CD4-positive, CD25-positive, alpha-beta regulatory T cell (primary cell): ENCODE results near the gene B4GALNT1. TPM values are rescaled to one million over a fixed set of nuclear protein-coding genes. Genes with fewer than 3 reads are reported as not detected.

Source experiments
- ATAC-seq, 2 donors: fragments of 150-1000 bp; cut with Tn5 transposase; one replicate each; pipeline ENCODE4 v1.10.0; 2021; ENCODE audit warnings: low read depth in 2 of 2, moderate number of reproducible peaks in 2 of 2, moderate library complexity in 1 of 2
- DNase-seq, 3 donors: peaks; one replicate each; pipeline versions ENCODE4 v3.0.0 to v3.0.0-alpha.2; 2012 to 2022; ENCODE audit warnings: mixed read lengths in 1 of 3
- H3K27ac ChIP-seq: one replicate; pipeline ENCODE4 v1.7.0; 2013; ENCODE audit warnings: mild to moderate bottlenecking, low read length; ENCODE audit not compliant: insufficient read depth, poor library complexity, severe bottlenecking
- H3K27me3 ChIP-seq: one replicate; pipeline ENCODE4 v1.7.0; 2013; ENCODE audit warnings: low read length; ENCODE audit not compliant: control insufficient read depth, insufficient read depth
- H3K36me3 ChIP-seq: one replicate; pipeline ENCODE4 v1.7.0; 2013; ENCODE audit warnings: mild to moderate bottlenecking, low read length, moderate library complexity; ENCODE audit not compliant: control insufficient read depth, insufficient read depth
- H3K4me1 ChIP-seq: 2 replicates; pipeline ENCODE4 v1.7.0; 2013; ENCODE audit warnings: mild to moderate bottlenecking, low read length; ENCODE audit not compliant: insufficient read depth, control insufficient read depth, poor library complexity, severe bottlenecking
- H3K4me3 ChIP-seq: one replicate; pipeline ENCODE4 v1.7.0; 2013; ENCODE audit warnings: low read depth, mild to moderate bottlenecking, low read length, moderate library complexity
- H3K9me3 ChIP-seq, 2 experiments: 1 replicate in 1 of 2; 2 replicates in 1 of 2; pipeline ENCODE4 v1.7.0; 2013; ENCODE audit warnings: low read length in 2 of 2, mild to moderate bottlenecking in 1 of 2, moderate library complexity in 1 of 2; ENCODE audit not compliant: control insufficient read depth in 2 of 2
- H3K27ac Mint-ChIP-seq, 3 donors: one replicate each; pipeline ENCODE4 v1.8.0; 2020 to 2022; ENCODE audit warnings: mild to moderate bottlenecking in 3 of 3, mixed read lengths in 3 of 3, moderate library complexity in 2 of 3
- H3K27me3 Mint-ChIP-seq: one replicate; pipeline ENCODE4 v1.8.0; 2022; ENCODE audit warnings: mild to moderate bottlenecking, mixed read lengths
- H3K36me3 Mint-ChIP-seq: one replicate; pipeline ENCODE4 v1.8.0; 2020; ENCODE audit warnings: mixed read lengths
- H3K4me1 Mint-ChIP-seq, 4 donors: one replicate each; pipeline ENCODE4 v1.8.0; 2020 to 2022; ENCODE audit warnings: mixed read lengths in 4 of 4, mild to moderate bottlenecking in 1 of 4
- H3K4me3 Mint-ChIP-seq, 4 donors: one replicate each; pipeline ENCODE4 v1.8.0; 2020 to 2022; ENCODE audit warnings: mild to moderate bottlenecking in 4 of 4, mixed read lengths in 4 of 4, moderate library complexity in 3 of 4
- H3K9me3 Mint-ChIP-seq, 7 donors: one replicate each; pipeline ENCODE4 v1.8.0; 2020 to 2022; ENCODE audit warnings: mixed read lengths in 7 of 7, mild to moderate bottlenecking in 3 of 7, moderate library complexity in 2 of 7
- polyA plus RNA-seq, 4 donors: library from polyadenylated mRNA; unstranded; fragments of 300-500 nt; fragmentation: Illumina TruSeq; gene quantifications; one replicate each; pipeline ENCODE4 v1.2.3, GENCODE V29; 2021
- total RNA-seq: library from RNA; stranded (reverse); gene quantifications from one replicate; pipeline ENCODE4 v1.2.3, GENCODE V29; 2022

B4GALNT1 gene
- total and polyA plus RNA-seq, 5 donors from 2014 or later, result not detected

- Mint-ChIP-seq H3K4me3 (peak overlapping the region; percentile 78 to 87 (median 82)), H3K4me1 (peaks cover 0 to 18% (median 2%) of the 10 kb centered on the region in 4 donors), H3K27ac (no peak overlapping the region), H3K27me3 (peaks cover 58% of the 10 kb centered on the region), H3K9me3 (peaks cover 0 to 4% (median 0%) of the 10 kb centered on the region in 7 donors), H3K36me3 (peaks cover 5% of the 10 kb centered on the region)
- H3K9me3 ChIP-seq, result no peaks in the 10 kb centered on the region
- H3K27ac ChIP-seq, result no peak overlapping the region
- H3K4me1 ChIP-seq, result peaks cover 19% of the 10 kb centered on the region
- H3K27me3 ChIP-seq, result peaks cover 3% of the 10 kb centered on the region
- DNase-seq, result no peak
- H3K4me3 ChIP-seq, result no peak overlapping the region
- ATAC-seq, result no peak
- peaks cover 2% of the 10 kb centered on the region for H3K36me3 ChIP-seq
These were observed 20.9 kb downstream of the B4GALNT1 start for GRCh38 chr12:57611827-57612710.

- no peak within 1 kb of the TSS for H3K27ac Mint-ChIP-seq
- no peak within 1 kb of the TSS for H3K27ac ChIP-seq
- H3K9me3 Mint-ChIP-seq, result peaks cover 0 to 4% (median 0%) of the 10 kb centered on the region in 7 donors
- H3K4me1 Mint-ChIP-seq, result peaks cover 0 to 18% (median 2%) of the 10 kb centered on the region in 4 donors
- H3K4me3 Mint-ChIP-seq, result peak within 1 kb of the TSS; percentile 81 to 91 (median 85)
- H3K4me3 ChIP-seq, result no peak within 1 kb of the TSS
- H3K36me3 Mint-ChIP-seq, result peaks cover 5% of the 10 kb centered on the region
- peaks cover 3% of the 10 kb centered on the region for H3K27me3 ChIP-seq
- H3K4me1 ChIP-seq, result peaks cover 19% of the 10 kb centered on the region
- H3K36me3 ChIP-seq, result peaks cover 2% of the 10 kb centered on the region
- peak in 1 of 2 donors; percentile 45 for ATAC-seq
- peaks cover 50% of the 10 kb centered on the region for H3K27me3 Mint-ChIP-seq
- peak in 1 of 3 donors; percentile 37 for DNase-seq
- H3K9me3 ChIP-seq, result no peaks in the 10 kb centered on the region
These were observed 21.7 kb downstream of the B4GALNT1 start, which contains the start of gene ARHGEF25 for GRCh38 chr12:57611108-57611826. TSS of gene ARHGEF25 (plus strand) at chr12:57611435. CDS start at chr12:57611895, 460 bp downstream.

- DNase-seq, result no peak
- peaks cover 0 to 4% (median 0%) of the 10 kb centered on the region in 7 donors for H3K9me3 Mint-ChIP-seq
- H3K27me3 ChIP-seq, result peaks cover 3% of the 10 kb centered on the region
These were observed 22.4 kb downstream of the B4GALNT1 start for GRCh38 chr12:57610554-57611107.

GRCh38 chr12:57609781-57610553 is 23.0 kb downstream of the B4GALNT1 start:
- Mint-ChIP-seq H3K4me1 (peaks cover 0 to 28% (median 4%) of the 10 kb centered on the region in 4 donors), H3K36me3 (peaks cover 5% of the 10 kb centered on the region), H3K27me3 (peaks cover 38% of the 10 kb centered on the region), H3K27ac (no peak overlapping the region), H3K9me3 (peaks cover 0 to 4% (median 0%) of the 10 kb centered on the region in 7 donors), H3K4me3 (peak overlapping the region; percentile 78 to 91 (median 80))
- no peak for ATAC-seq
- no peaks in the 10 kb centered on the region for H3K9me3 ChIP-seq
- DNase-seq, result no peak
- peaks cover 2% of the 10 kb centered on the region for H3K36me3 ChIP-seq
- H3K27ac ChIP-seq, result no peak overlapping the region
- no peak overlapping the region for H3K4me3 ChIP-seq
- peaks cover 3% of the 10 kb centered on the region for H3K27me3 ChIP-seq
- H3K4me1 ChIP-seq, result peaks cover 25% of the 10 kb centered on the region

More at GRCh38 chr12:57610554-57611107, 22.4 kb downstream of the B4GALNT1 start:
- Mint-ChIP-seq H3K36me3 (peaks cover 5% of the 10 kb centered on the region), H3K4me1 (peaks cover 0 to 21% (median 3%) of the 10 kb centered on the region in 4 donors), H3K27me3 (peaks cover 44% of the 10 kb centered on the region), H3K4me3 (peak overlapping the region; percentile 78 to 91 (median 80)), H3K27ac (no peak overlapping the region)
- Histone ChIP-seq H3K9me3 (no peaks in the 10 kb centered on the region), H3K36me3 (peaks cover 2% of the 10 kb centered on the region), H3K4me3 (no peak overlapping the region), H3K27ac (no peak overlapping the region), H3K4me1 (peaks cover 19% of the 10 kb centered on the region)
- no peak for ATAC-seq

GRCh38 chr12:57609101-57609780 is 23.8 kb downstream of the B4GALNT1 start:
- peak overlapping the region in 1 of 4 donors; percentile 24 for H3K4me3 Mint-ChIP-seq
- no peak overlapping the region for H3K27ac Mint-ChIP-seq

GRCh38 chr12:57607958-57608663 is 24.9 kb downstream of the B4GALNT1 start:
- peaks cover 0 to 4% (median 0%) of the 10 kb centered on the region in 7 donors for H3K9me3 Mint-ChIP-seq
- H3K36me3 Mint-ChIP-seq, result peaks cover 5% of the 10 kb centered on the region
- ATAC-seq (no peak), DNase-seq (no peak)
- Histone ChIP-seq H3K36me3 (peaks cover 2% of the 10 kb centered on the region), H3K9me3 (no peaks in the 10 kb centered on the region), H3K27me3 (no peaks in the 10 kb centered on the region), H3K4me3 (no peak overlapping the region), H3K4me1 (peaks cover 34% of the 10 kb centered on the region), H3K27ac (no peak overlapping the region)
- H3K4me3 Mint-ChIP-seq, result peak overlapping the region in 2 of 4 donors; percentile 24 to 34
- peaks cover 22% of the 10 kb centered on the region for H3K27me3 Mint-ChIP-seq
- H3K27ac Mint-ChIP-seq, result peak overlapping the region in 1 of 3 donors; percentile 92
- peaks cover 0 to 42% (median 5%) of the 10 kb centered on the region in 4 donors for H3K4me1 Mint-ChIP-seq

More at GRCh38 chr12:57609101-57609780, 23.8 kb downstream of the B4GALNT1 start:
- H3K4me1 Mint-ChIP-seq, result peaks cover 0 to 33% (median 4%) of the 10 kb centered on the region in 4 donors
- peaks cover 31% of the 10 kb centered on the region for H3K4me1 ChIP-seq
- peaks cover 2% of the 10 kb centered on the region for H3K36me3 ChIP-seq
- peaks cover 0 to 4% (median 0%) of the 10 kb centered on the region in 7 donors for H3K9me3 Mint-ChIP-seq
- peaks cover 33% of the 10 kb centered on the region for H3K27me3 Mint-ChIP-seq
- H3K27ac ChIP-seq, result no peak overlapping the region
- no peak for DNase-seq
- no peak overlapping the region for H3K4me3 ChIP-seq
- H3K9me3 ChIP-seq, result no peaks in the 10 kb centered on the region
- H3K27me3 ChIP-seq, result peaks cover 3% of the 10 kb centered on the region
- ATAC-seq, result no peak
- H3K36me3 Mint-ChIP-seq, result peaks cover 5% of the 10 kb centered on the region
